ENCODE results near the gene SLC39A11.
"Not testable (repeated sequence)": the region's sequence is repeated elsewhere in the genome, so short reads cannot be mapped to it uniquely, and the experiment has no call there.

The SLC39A11 gene

DNA sequence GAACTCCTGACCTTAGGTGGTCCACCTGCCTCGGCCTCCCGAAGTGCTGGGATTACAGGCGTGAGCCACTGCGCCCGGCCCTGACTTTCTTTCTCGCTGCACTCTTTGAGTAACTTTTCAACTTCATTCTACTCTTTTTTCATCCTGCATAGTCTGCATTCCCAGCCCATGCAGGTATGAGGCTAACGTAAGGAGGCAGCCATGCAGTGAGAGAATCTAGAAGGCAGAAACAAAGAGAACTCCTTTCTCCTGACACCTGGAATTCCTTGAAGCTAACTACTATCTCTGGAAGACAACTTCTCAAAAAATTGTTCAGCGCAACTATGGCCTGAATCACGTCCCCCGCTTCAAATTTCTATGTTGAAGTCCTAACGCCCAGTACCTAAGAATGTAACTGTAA, 152.0 kb downstream of the SLC39A11 start:
- no peak for DNase-seq
- no peaks in the 10 kb centered on the region for H3K9me3 ChIP-seq (ENCODE audit: control extremely low read depth in 1 of 5, control insufficient read depth in 4 of 5, insufficient read depth in 2 of 5, low read depth in 1 of 5, low read length in 4 of 5)
- ChIA-PET POLR2A (no interaction called here), CTCF (no interaction called here)
- 98% methylated on average over 7 of the region's 11 CpGs for WGBS (ENCODE audit: insufficient coverage)
- H3K4me1 ChIP-seq (ENCODE audit: control extremely low read depth in 1 of 4, control insufficient read depth in 4 of 4, insufficient read depth in 4 of 4, low read length in 3 of 4): no peaks in the 10 kb centered on the region
- H3K36me3 ChIP-seq (ENCODE audit: control insufficient read depth in 4 of 4, insufficient read depth in 4 of 4, low read length in 3 of 4): peaks cover 0 to 6% (median 2%) of the 10 kb centered on the region in 4 experiments
- H3K27ac ChIP-seq (ENCODE audit: insufficient read depth in 1 of 2, low read depth in 1 of 2, low read length in 2 of 2, poor library complexity in 1 of 2, severe bottlenecking in 2 of 2): no peak overlapping the region
- no peaks in the 10 kb centered on the region for H3K27me3 ChIP-seq (replicated peaks in 2 of 5; ENCODE audit: control insufficient read depth in 4 of 5, insufficient read depth in 5 of 5, low read length in 4 of 5)
- no peak overlapping the region for H3K4me3 ChIP-seq (ENCODE audit: control insufficient read depth in 1 of 7, extremely low read depth in 1 of 7, insufficient read depth in 4 of 7, low read depth in 2 of 7, low read length in 6 of 7)

- no peaks in the 10 kb centered on the region for H3K4me1 ChIP-seq (ENCODE audit: control extremely low read depth in 1 of 4, control insufficient read depth in 4 of 4, insufficient read depth in 4 of 4, low read length in 3 of 4)
- no peak for DNase-seq
- H3K9me3 ChIP-seq (ENCODE audit: control extremely low read depth in 1 of 5, control insufficient read depth in 4 of 5, insufficient read depth in 2 of 5, low read depth in 1 of 5, low read length in 4 of 5): no peaks in the 10 kb centered on the region
- no peak overlapping the region for H3K27ac ChIP-seq (ENCODE audit: insufficient read depth in 1 of 2, low read depth in 1 of 2, low read length in 2 of 2, poor library complexity in 1 of 2, severe bottlenecking in 2 of 2)
- no peak overlapping the region for H3K4me3 ChIP-seq (ENCODE audit: control insufficient read depth in 1 of 7, extremely low read depth in 1 of 7, insufficient read depth in 4 of 7, low read depth in 2 of 7, low read length in 6 of 7)
- peaks cover 0 to 6% (median 0%) of the 10 kb centered on the region in 4 experiments for H3K36me3 ChIP-seq (ENCODE audit: control insufficient read depth in 4 of 4, insufficient read depth in 4 of 4, low read length in 3 of 4)
- WGBS (ENCODE audit: insufficient coverage): 89% methylated on average over 3 of the region's 3 CpGs
- ChIA-PET POLR2A (no interaction called here), CTCF (no interaction called here)
- no peaks in the 10 kb centered on the region for H3K27me3 ChIP-seq (replicated peaks in 2 of 5; ENCODE audit: control insufficient read depth in 4 of 5, insufficient read depth in 5 of 5, low read length in 4 of 5)
These were observed 154.0 kb downstream of the SLC39A11 start for GRCh38 chr17:72938482-72938881.

- WGBS (ENCODE audit: insufficient coverage): 100% methylated on average over 4 of the region's 5 CpGs
- ChIA-PET CTCF (no interaction called here), POLR2A (no interaction called here)
- Histone ChIP-seq H3K4me1 (ENCODE audit: control extremely low read depth in 1 of 4, control insufficient read depth in 4 of 4, insufficient read depth in 4 of 4, low read length in 3 of 4) (no peaks in the 10 kb centered on the region), H3K27me3 (replicated peaks in 2 of 5; ENCODE audit: control insufficient read depth in 4 of 5, insufficient read depth in 5 of 5, low read length in 4 of 5) (no peaks in the 10 kb centered on the region), H3K36me3 (ENCODE audit: control insufficient read depth in 4 of 4, insufficient read depth in 4 of 4, low read length in 3 of 4) (peaks cover 0 to 4% (median 0%) of the 10 kb centered on the region in 4 experiments), H3K4me3 (ENCODE audit: control insufficient read depth in 1 of 7, extremely low read depth in 1 of 7, insufficient read depth in 4 of 7, low read depth in 2 of 7, low read length in 6 of 7) (no peak overlapping the region), H3K27ac (ENCODE audit: insufficient read depth in 1 of 2, low read depth in 1 of 2, low read length in 2 of 2, poor library complexity in 1 of 2, severe bottlenecking in 2 of 2) (no peak overlapping the region), H3K9me3 (ENCODE audit: control extremely low read depth in 1 of 5, control insufficient read depth in 4 of 5, insufficient read depth in 2 of 5, low read depth in 1 of 5, low read length in 4 of 5) (no peaks in the 10 kb centered on the region)
- no peak for DNase-seq
These were observed 154.8 kb downstream of the SLC39A11 start for GRCh38 chr17:72937707-72938106.

GRCh38 chr17:72937254-72937653, 155.2 kb downstream of the SLC39A11 start:
- WGBS (ENCODE audit: insufficient coverage): 100% methylated on average over 1 of the region's 8 CpGs
- H3K4me3 ChIP-seq (ENCODE audit: control insufficient read depth in 1 of 7, extremely low read depth in 1 of 7, insufficient read depth in 4 of 7, low read depth in 2 of 7, low read length in 6 of 7); H3K27me3 ChIP-seq (replicated peaks in 2 of 5; ENCODE audit: control insufficient read depth in 4 of 5, insufficient read depth in 5 of 5, low read length in 4 of 5); H3K27ac ChIP-seq (ENCODE audit: insufficient read depth in 1 of 2, low read depth in 1 of 2, low read length in 2 of 2, poor library complexity in 1 of 2, severe bottlenecking in 2 of 2); H3K9me3 ChIP-seq (ENCODE audit: control extremely low read depth in 1 of 5, control insufficient read depth in 4 of 5, insufficient read depth in 2 of 5, low read depth in 1 of 5, low read length in 4 of 5); H3K36me3 ChIP-seq (ENCODE audit: control insufficient read depth in 4 of 4, insufficient read depth in 4 of 4, low read length in 3 of 4); CTCF ChIA-PET; H3K4me1 ChIP-seq (ENCODE audit: control extremely low read depth in 1 of 4, control insufficient read depth in 4 of 4, insufficient read depth in 4 of 4, low read length in 3 of 4); POLR2A ChIA-PET; DNase-seq: not testable (repeated sequence)

DNA sequence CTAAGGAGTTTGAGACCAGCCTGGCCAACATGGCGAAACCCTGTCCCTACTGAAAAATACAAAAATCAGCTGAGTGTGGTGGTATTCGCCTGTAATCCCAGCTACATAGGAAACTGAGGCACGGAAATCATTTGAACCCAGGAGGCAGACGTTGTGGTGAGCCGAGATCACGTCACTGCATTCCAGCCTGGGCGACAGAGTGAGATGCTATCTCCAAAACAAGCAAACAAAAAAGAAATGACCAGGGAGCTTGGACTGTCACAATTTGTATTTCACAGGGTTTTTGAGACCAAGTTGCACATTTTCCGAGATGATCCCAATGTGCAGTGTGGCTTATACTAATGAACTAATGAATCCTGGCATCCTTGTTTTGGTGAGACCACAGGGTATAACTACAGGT, 156.5 kb downstream of the SLC39A11 start:
- WGBS (ENCODE audit: insufficient coverage): 99% methylated on average over 8 of the region's 8 CpGs

DNA sequence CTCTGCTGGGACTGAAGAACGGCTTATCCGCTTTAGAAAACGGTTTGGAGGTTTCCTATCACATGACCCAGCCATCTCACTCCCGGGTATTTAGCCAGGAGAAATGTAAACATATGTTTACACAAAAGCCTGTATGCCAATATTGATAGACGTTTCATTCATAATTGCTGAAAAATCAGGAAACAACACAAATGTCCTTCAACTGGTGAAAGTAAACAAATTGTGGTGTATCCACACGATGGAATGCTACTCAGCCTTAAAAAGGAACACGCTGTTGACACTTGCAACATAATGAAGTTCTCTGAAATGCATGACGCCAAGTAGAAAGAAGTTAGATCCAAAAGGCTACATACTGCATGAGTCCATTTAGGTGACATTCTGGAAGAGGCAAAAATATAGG, 157.6 kb downstream of the SLC39A11 start:
- 97% methylated on average over 6 of the region's 8 CpGs for WGBS (ENCODE audit: insufficient coverage)
- Histone ChIP-seq H3K27me3 (replicated peaks in 2 of 5; ENCODE audit: control insufficient read depth in 4 of 5, insufficient read depth in 5 of 5, low read length in 4 of 5) (no peaks in the 10 kb centered on the region), H3K36me3 (ENCODE audit: control insufficient read depth in 4 of 4, insufficient read depth in 4 of 4, low read length in 3 of 4) (peaks cover 0 to 4% (median 0%) of the 10 kb centered on the region in 4 experiments), H3K4me1 (ENCODE audit: control extremely low read depth in 1 of 4, control insufficient read depth in 4 of 4, insufficient read depth in 4 of 4, low read length in 3 of 4) (no peaks in the 10 kb centered on the region), H3K27ac (ENCODE audit: insufficient read depth in 1 of 2, low read depth in 1 of 2, low read length in 2 of 2, poor library complexity in 1 of 2, severe bottlenecking in 2 of 2) (no peak overlapping the region), H3K4me3 (ENCODE audit: control insufficient read depth in 1 of 7, extremely low read depth in 1 of 7, insufficient read depth in 4 of 7, low read depth in 2 of 7, low read length in 6 of 7) (no peak overlapping the region), H3K9me3 (ENCODE audit: control extremely low read depth in 1 of 5, control insufficient read depth in 4 of 5, insufficient read depth in 2 of 5, low read depth in 1 of 5, low read length in 4 of 5) (no peaks in the 10 kb centered on the region)
- no peak for DNase-seq
- POLR2A ChIA-PET: no interaction called here
- CTCF ChIA-PET: no interaction called here

More for the DNA sequence above, 156.5 kb downstream of the SLC39A11 start:
- DNase-seq: no peak
- Histone ChIP-seq H3K9me3 (ENCODE audit: control extremely low read depth in 1 of 5, control insufficient read depth in 4 of 5, insufficient read depth in 2 of 5, low read depth in 1 of 5, low read length in 4 of 5) (no peaks in the 10 kb centered on the region), H3K4me1 (ENCODE audit: control extremely low read depth in 1 of 4, control insufficient read depth in 4 of 4, insufficient read depth in 4 of 4, low read length in 3 of 4) (no peaks in the 10 kb centered on the region), H3K36me3 (ENCODE audit: control insufficient read depth in 4 of 4, insufficient read depth in 4 of 4, low read length in 3 of 4) (peaks cover 0 to 4% (median 0%) of the 10 kb centered on the region in 4 experiments), H3K4me3 (ENCODE audit: control insufficient read depth in 1 of 7, extremely low read depth in 1 of 7, insufficient read depth in 4 of 7, low read depth in 2 of 7, low read length in 6 of 7) (no peak overlapping the region), H3K27ac (ENCODE audit: insufficient read depth in 1 of 2, low read depth in 1 of 2, low read length in 2 of 2, poor library complexity in 1 of 2, severe bottlenecking in 2 of 2) (no peak overlapping the region), H3K27me3 (replicated peaks in 2 of 5; ENCODE audit: control insufficient read depth in 4 of 5, insufficient read depth in 5 of 5, low read length in 4 of 5) (no peaks in the 10 kb centered on the region)
- ChIA-PET CTCF (no interaction called here), POLR2A (no interaction called here)

- CTCF ChIA-PET: no interaction called here
- no peak overlapping the region for H3K27ac ChIP-seq (ENCODE audit: insufficient read depth in 1 of 2, low read depth in 1 of 2, low read length in 2 of 2, poor library complexity in 1 of 2, severe bottlenecking in 2 of 2)
- H3K9me3 ChIP-seq (ENCODE audit: control extremely low read depth in 1 of 5, control insufficient read depth in 4 of 5, insufficient read depth in 2 of 5, low read depth in 1 of 5, low read length in 4 of 5): no peaks in the 10 kb centered on the region
- no peaks in the 10 kb centered on the region for H3K4me1 ChIP-seq (ENCODE audit: control extremely low read depth in 1 of 4, control insufficient read depth in 4 of 4, insufficient read depth in 4 of 4, low read length in 3 of 4)
- POLR2A ChIA-PET: no interaction called here
- H3K4me3 ChIP-seq (ENCODE audit: control insufficient read depth in 1 of 7, extremely low read depth in 1 of 7, insufficient read depth in 4 of 7, low read depth in 2 of 7, low read length in 6 of 7): no peak overlapping the region
- WGBS (ENCODE audit: insufficient coverage): 92% methylated on average over 4 of the region's 5 CpGs
- H3K36me3 ChIP-seq (ENCODE audit: control insufficient read depth in 4 of 4, insufficient read depth in 4 of 4, low read length in 3 of 4): peaks cover 0 to 4% (median 0%) of the 10 kb centered on the region in 4 experiments
- no peak for DNase-seq
- no peaks in the 10 kb centered on the region for H3K27me3 ChIP-seq (replicated peaks in 2 of 5; ENCODE audit: control insufficient read depth in 4 of 5, insufficient read depth in 5 of 5, low read length in 4 of 5)
These were observed 160.9 kb downstream of the SLC39A11 start for GRCh38 chr17:72931635-72932034.
